GM23338 (cell line): Measurements from ENCODE around the gene LEO1. TPM values are rescaled to one million over a fixed set of nuclear protein-coding genes. Genes with fewer than 3 reads are reported as not detected.

Experiments
- ATAC-seq: fragments of 200-7000 bp; cut with Tn5 transposase; 3 replicates; pipeline ENCODE4 v1.9.1; 2020
- DNase-seq: peaks from one replicate; pipeline ENCODE4 v3.0.0-alpha.2; 2015; ENCODE audit warnings: low spot score
- H2AFZ ChIP-seq: fragments of 200-600 bp; sonication (generic); 2 replicates; pipeline ENCODE4 v1.8.0; 2016; ENCODE audit warnings: antibody characterized with exemption, mild to moderate bottlenecking, moderate library complexity
- H3F3A ChIP-seq: fragments of 200-600 bp; sonication (generic); replicated peaks from 2 replicates; pipeline ENCODE4 v1.8.0; 2017; ENCODE audit warnings: antibody characterized with exemption, mixed run types, low read depth
- H3K27ac ChIP-seq: fragments of 200-600 bp; sonication (generic); 2 replicates; pipeline ENCODE4 v1.6.1; 2016; ENCODE audit warnings: low read depth
- H3K27me3 ChIP-seq: fragments of 200-600 bp; sonication (generic); 2 replicates; pipeline ENCODE4 v1.8.0; 2016; ENCODE audit warnings: mild to moderate bottlenecking, mixed run types, moderate library complexity; ENCODE audit not compliant: insufficient read depth
- H3K36me3 ChIP-seq: fragments of 200-600 bp; sonication (generic); 2 replicates; pipeline ENCODE4 v1.8.0; 2016; ENCODE audit warnings: mild to moderate bottlenecking; ENCODE audit not compliant: insufficient read depth
- H3K4me1 ChIP-seq: fragments of 200-600 bp; sonication (generic); 2 replicates; pipeline ENCODE4 v1.8.0; 2016; ENCODE audit warnings: mild to moderate bottlenecking, moderate library complexity; ENCODE audit not compliant: insufficient read depth
- H3K4me2 ChIP-seq: fragments of 200-600 bp; sonication (generic); 2 replicates; pipeline ENCODE4 v1.7.1; 2017; ENCODE audit warnings: mixed run types
- H3K4me3 ChIP-seq: fragments of 200-600 bp; sonication (generic); 2 replicates; pipeline ENCODE4 v1.6.1; 2016; ENCODE audit warnings: mixed run types
- H3K79me2 ChIP-seq: fragments of 200-600 bp; sonication (generic); replicated peaks from 2 replicates; pipeline ENCODE4 v1.8.0; 2017; ENCODE audit warnings: mild to moderate bottlenecking; ENCODE audit not compliant: insufficient read depth
- H3K9me2 ChIP-seq: fragments of 200-600 bp; sonication (generic); 2 replicates; pipeline ENCODE4 v1.8.0; 2017; ENCODE audit not compliant: insufficient read depth
- H4K20me1 ChIP-seq: fragments of 200-600 bp; sonication (generic); replicated peaks from 2 replicates; pipeline ENCODE4 v1.8.0; 2017; ENCODE audit warnings: mild to moderate bottlenecking; ENCODE audit not compliant: insufficient read depth
- H3K27ac Mint-ChIP-seq: 2 replicates; pipeline ENCODE4 v1.8.0; 2020; ENCODE audit warnings: inconsistent platforms, mild to moderate bottlenecking, moderate library complexity, mixed read lengths
- H3K27me3 Mint-ChIP-seq: 3 replicates; pipeline ENCODE4 v1.8.0; 2022; ENCODE audit warnings: low read depth, mild to moderate bottlenecking, moderate library complexity, mixed read lengths, inconsistent platforms; ENCODE audit not compliant: insufficient read depth, poor library complexity
- H3K36me3 Mint-ChIP-seq: 3 replicates; pipeline ENCODE4 v1.8.0; 2021; ENCODE audit warnings: low read depth, mild to moderate bottlenecking, inconsistent platforms, moderate library complexity, mixed read lengths
- H3K4me1 Mint-ChIP-seq: 3 replicates; pipeline ENCODE4 v1.8.0; 2020; ENCODE audit warnings: mild to moderate bottlenecking, inconsistent platforms, mixed read lengths
- H3K4me3 Mint-ChIP-seq: 3 replicates; pipeline ENCODE4 v1.8.0; 2021; ENCODE audit warnings: moderate library complexity, mild to moderate bottlenecking, inconsistent platforms, mixed read lengths
- H3K9me3 Mint-ChIP-seq: 3 replicates; pipeline ENCODE4 v1.8.0; 2020; ENCODE audit warnings: moderate library complexity, mild to moderate bottlenecking, inconsistent platforms, mixed read lengths
- CREB1 ChIP-seq: fragments of 250-450 bp; sonication (Bioruptor Pico); IDR thresholded peaks from 2 replicates; pipeline ENCODE4 v1.5.0; 2020; ENCODE audit warnings: low read depth, mild to moderate bottlenecking, moderate library complexity
- CTCF ChIP-seq, 2 experiments: fragments of 200-600 bp in 1 of 2; sonication (generic) in 1 of 2; conservative IDR thresholded peaks; 2 replicates each; pipeline versions ENCODE4 v1.5.1 to v1.6.1; 2016 to 2017; ENCODE audit warnings: antibody characterized with exemption in 2 of 2, low read depth in 2 of 2, mild to moderate bottlenecking in 2 of 2, moderate library complexity in 1 of 2
- ETS1 ChIP-seq: IDR thresholded peaks from 2 replicates; pipeline ENCODE4 v1.6.1; 2016; ENCODE audit warnings: antibody characterized with exemption
- EZH2 ChIP-seq: fragments of 200-600 bp; sonication (generic); IDR thresholded peaks from one replicate; pipeline ENCODE4 v1.8.0; 2017; ENCODE audit warnings: antibody characterized with exemption, mild to moderate bottlenecking, low read depth; ENCODE audit not compliant: unreplicated experiment
- EZH2phosphoT487 ChIP-seq: fragments of 200-600 bp; sonication (generic); IDR thresholded peaks from one replicate; pipeline ENCODE4 v1.8.1; 2018; ENCODE audit warnings: antibody characterized with exemption; ENCODE audit not compliant: unreplicated experiment
- JUNB ChIP-seq: IDR thresholded peaks from one replicate; pipeline ENCODE4 v1.6.1; 2016; ENCODE audit warnings: antibody characterized with exemption; ENCODE audit not compliant: unreplicated experiment
- NANOG ChIP-seq: IDR thresholded peaks from 2 replicates; pipeline ENCODE4 v1.6.1; 2016; ENCODE audit warnings: antibody characterized with exemption, borderline replicate concordance
- POLR2AphosphoS5 ChIP-seq: IDR thresholded peaks from 2 replicates; pipeline ENCODE4 v1.6.1; 2016; ENCODE audit warnings: antibody characterized with exemption, low read depth
- REST ChIP-seq: IDR thresholded peaks from one replicate; pipeline ENCODE4 v1.6.1; 2018; ENCODE audit warnings: antibody characterized with exemption; ENCODE audit not compliant: unreplicated experiment
- STAT1 ChIP-seq: IDR thresholded peaks from one replicate; pipeline ENCODE4 v1.6.1; 2016; ENCODE audit warnings: antibody characterized with exemption; ENCODE audit not compliant: unreplicated experiment
- ZNF114 ChIP-seq: fragments of 250-450 bp; sonication (Bioruptor Pico); IDR thresholded peaks from 2 replicates; pipeline ENCODE4 v1.5.0; 2020; ENCODE audit warnings: mild to moderate bottlenecking, moderate library complexity
- ZNF331 ChIP-seq: fragments of 250-450 bp; sonication (Bioruptor Pico); IDR thresholded peaks from 2 replicates; pipeline ENCODE4 v1.5.0; 2020; ENCODE audit warnings: low read depth, mild to moderate bottlenecking, moderate library complexity
- ZNF462 ChIP-seq: fragments of 250-450 bp; sonication (Bioruptor Pico); IDR thresholded peaks from 2 replicates; pipeline ENCODE4 v1.5.0; 2020; ENCODE audit warnings: mild to moderate bottlenecking, moderate library complexity
- polyA plus RNA-seq: library from polyadenylated mRNA; unstranded; fragments of >200 nt; fragmentation: Nextera tagmentation; extraction: Ambion mirVana; gene quantifications from 2 replicates; pipeline ENCODE4 v1.2.1, GENCODE V29; 2016
- total RNA-seq: library from RNA; depleted of rRNA; stranded (reverse); fragments of >200 nt; shearing (Covaris generic); gene quantifications from 2 replicates; pipeline ENCODE4 v1.2.3, GENCODE V29; 2014

The LEO1 gene
- total and polyA plus RNA-seq, 2 experiments from 2014 or later, result 41.4 to 55.6 TPM

- Histone ChIP-seq H3K4me3 (peak overlapping the region; percentile 97), H3F3A (no peaks in the 10 kb centered on the region), H3K4me2 (peak overlapping the region; percentile 93), H3K27me3 (no peaks in the 10 kb centered on the region), H3K4me1 (peaks cover 7% of the 10 kb centered on the region; the same call in 1 of the 2 replicates), H3K79me2 (peaks cover 68% of the 10 kb centered on the region), H3K27ac (no peak overlapping the region), H2AFZ (no peak overlapping the region), H4K20me1 (peaks cover 10% of the 10 kb centered on the region), H3K36me3 (peaks cover 2% of the 10 kb centered on the region; the same call in 1 of the 2 replicates), H3K9me2 (no peaks in the 10 kb centered on the region)
- Mint-ChIP-seq H3K4me1 (peaks cover 2% of the 10 kb centered on the region; the same call in 1 of the 3 replicates), H3K27ac (peak overlapping the region; percentile 56; the same call in 1 of the 2 replicates), H3K36me3 (peaks cover 21% of the 10 kb centered on the region), H3K27me3 (peaks cover 9% of the 10 kb centered on the region), H3K4me3 (peak overlapping the region; percentile 93), H3K9me3 (peaks cover 8% of the 10 kb centered on the region; the same call in 2 of the 3 replicates)
- no peak for ATAC-seq
- no peak for DNase-seq
- TF ChIP-seq EZH2phosphoT487, result no peak
- no peak for TF ChIP-seq EZH2
- TF ChIP-seq STAT1, result no peak
- no peak for TF ChIP-seq REST
- TF ChIP-seq CTCF (conservative IDR thresholded peaks at IDR 0.05; ENCODE audit: low read depth in 2 of 2), result no peak
- no peak for TF ChIP-seq POLR2AphosphoS5
- TF ChIP-seq JUNB, result no peak
- TF ChIP-seq ETS1, result no peak
- no peak for TF ChIP-seq ZNF331
- no peak for TF ChIP-seq CREB1 (CRISPR knock-in tag)
- TF ChIP-seq NANOG, result no peak
- TF ChIP-seq ZNF114 (CRISPR knock-in tag), result no peak
- no peak for TF ChIP-seq ZNF462 (CRISPR knock-in tag)
Measured at GRCh38 chr15:51970132-51970817, 1.3 kb downstream of the LEO1 start.
